Measurements from ENCODE around the gene GPC6.

Gene GPC6

DNA sequence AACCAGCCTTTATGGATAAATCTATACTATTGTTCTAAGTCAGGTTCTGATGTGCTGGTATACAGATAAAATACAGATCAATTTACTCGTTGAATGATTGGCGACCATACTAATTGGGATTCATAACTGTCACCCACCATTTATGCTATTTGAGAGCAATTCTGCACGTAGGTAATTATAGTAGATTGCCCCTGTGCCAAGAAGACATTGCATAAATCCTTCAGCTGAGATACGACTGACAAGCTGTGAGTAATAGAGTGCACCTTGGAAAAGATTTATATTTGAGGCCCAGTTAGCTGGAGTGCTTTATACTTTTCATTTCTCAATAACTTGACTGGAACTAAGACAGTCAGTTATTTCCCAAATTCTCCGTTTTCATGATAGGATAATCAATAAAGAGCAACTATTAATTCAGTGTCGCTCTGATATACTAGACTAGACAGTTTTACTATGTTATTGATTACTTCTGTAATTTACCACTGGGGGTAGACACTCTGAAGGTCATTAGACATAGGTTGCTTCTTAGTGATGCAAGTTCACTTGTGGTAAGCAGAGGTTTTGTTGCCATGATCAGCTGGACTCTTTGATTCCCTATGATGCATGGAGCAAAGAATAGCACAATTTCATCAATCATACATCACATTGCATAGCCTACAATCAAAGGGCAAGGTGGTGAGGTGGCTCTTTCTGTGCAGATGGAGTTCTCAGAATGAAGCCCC lies 536.3 kb downstream of the GPC6 start:
- no peak for DNase-seq (ENCODE audit: low read depth in 1 of 2, low spot score in 1 of 2)
- Histone ChIP-seq H3K27ac (replicated peaks) (no peak overlapping the region), H3K4me3 (replicated peaks; ENCODE audit: insufficient read depth, low read length) (no peak overlapping the region), H3K27me3 (ENCODE audit: insufficient read depth, poor library complexity, severe bottlenecking) (no peaks in the 10 kb centered on the region)
- TF ChIP-seq POLR2AphosphoS5 (IDR thresholded peaks at IDR 0.05; ENCODE audit: low read depth), result no peak
- TF ChIP-seq, protein P1, sequence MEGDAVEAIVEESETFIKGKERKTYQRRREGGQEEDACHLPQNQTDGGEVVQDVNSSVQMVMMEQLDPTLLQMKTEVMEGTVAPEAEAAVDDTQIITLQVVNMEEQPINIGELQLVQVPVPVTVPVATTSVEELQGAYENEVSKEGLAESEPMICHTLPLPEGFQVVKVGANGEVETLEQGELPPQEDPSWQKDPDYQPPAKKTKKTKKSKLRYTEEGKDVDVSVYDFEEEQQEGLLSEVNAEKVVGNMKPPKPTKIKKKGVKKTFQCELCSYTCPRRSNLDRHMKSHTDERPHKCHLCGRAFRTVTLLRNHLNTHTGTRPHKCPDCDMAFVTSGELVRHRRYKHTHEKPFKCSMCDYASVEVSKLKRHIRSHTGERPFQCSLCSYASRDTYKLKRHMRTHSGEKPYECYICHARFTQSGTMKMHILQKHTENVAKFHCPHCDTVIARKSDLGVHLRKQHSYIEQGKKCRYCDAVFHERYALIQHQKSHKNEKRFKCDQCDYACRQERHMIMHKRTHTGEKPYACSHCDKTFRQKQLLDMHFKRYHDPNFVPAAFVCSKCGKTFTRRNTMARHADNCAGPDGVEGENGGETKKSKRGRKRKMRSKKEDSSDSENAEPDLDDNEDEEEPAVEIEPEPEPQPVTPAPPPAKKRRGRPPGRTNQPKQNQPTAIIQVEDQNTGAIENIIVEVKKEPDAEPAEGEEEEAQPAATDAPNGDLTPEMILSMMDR (IDR thresholded peaks at IDR 0.05; ENCODE audit: insufficient read depth, low read length), result no peak
- TF ChIP-seq GABPA (IDR thresholded peaks at IDR 0.05; ENCODE audit: low read depth), result no peak
- TF ChIP-seq SPI1 (IDR thresholded peaks at IDR 0.05; ENCODE audit: borderline replicate concordance, low read depth), result no peak
- TF ChIP-seq, protein P2, sequence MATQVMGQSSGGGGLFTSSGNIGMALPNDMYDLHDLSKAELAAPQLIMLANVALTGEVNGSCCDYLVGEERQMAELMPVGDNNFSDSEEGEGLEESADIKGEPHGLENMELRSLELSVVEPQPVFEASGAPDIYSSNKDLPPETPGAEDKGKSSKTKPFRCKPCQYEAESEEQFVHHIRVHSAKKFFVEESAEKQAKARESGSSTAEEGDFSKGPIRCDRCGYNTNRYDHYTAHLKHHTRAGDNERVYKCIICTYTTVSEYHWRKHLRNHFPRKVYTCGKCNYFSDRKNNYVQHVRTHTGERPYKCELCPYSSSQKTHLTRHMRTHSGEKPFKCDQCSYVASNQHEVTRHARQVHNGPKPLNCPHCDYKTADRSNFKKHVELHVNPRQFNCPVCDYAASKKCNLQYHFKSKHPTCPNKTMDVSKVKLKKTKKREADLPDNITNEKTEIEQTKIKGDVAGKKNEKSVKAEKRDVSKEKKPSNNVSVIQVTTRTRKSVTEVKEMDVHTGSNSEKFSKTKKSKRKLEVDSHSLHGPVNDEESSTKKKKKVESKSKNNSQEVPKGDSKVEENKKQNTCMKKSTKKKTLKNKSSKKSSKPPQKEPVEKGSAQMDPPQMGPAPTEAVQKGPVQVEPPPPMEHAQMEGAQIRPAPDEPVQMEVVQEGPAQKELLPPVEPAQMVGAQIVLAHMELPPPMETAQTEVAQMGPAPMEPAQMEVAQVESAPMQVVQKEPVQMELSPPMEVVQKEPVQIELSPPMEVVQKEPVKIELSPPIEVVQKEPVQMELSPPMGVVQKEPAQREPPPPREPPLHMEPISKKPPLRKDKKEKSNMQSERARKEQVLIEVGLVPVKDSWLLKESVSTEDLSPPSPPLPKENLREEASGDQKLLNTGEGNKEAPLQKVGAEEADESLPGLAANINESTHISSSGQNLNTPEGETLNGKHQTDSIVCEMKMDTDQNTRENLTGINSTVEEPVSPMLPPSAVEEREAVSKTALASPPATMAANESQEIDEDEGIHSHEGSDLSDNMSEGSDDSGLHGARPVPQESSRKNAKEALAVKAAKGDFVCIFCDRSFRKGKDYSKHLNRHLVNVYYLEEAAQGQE (IDR thresholded peaks at IDR 0.05; ENCODE audit: insufficient replicate concordance, low read depth), result no peak

- H3K27me3 ChIP-seq (ENCODE audit: insufficient read depth, poor library complexity, severe bottlenecking), result no peaks in the 10 kb centered on the region
- TF ChIP-seq SPI1 (IDR thresholded peaks at IDR 0.05; ENCODE audit: borderline replicate concordance, low read depth) (no peak), GABPA (IDR thresholded peaks at IDR 0.05; ENCODE audit: low read depth) (no peak), POLR2AphosphoS5 (IDR thresholded peaks at IDR 0.05; ENCODE audit: low read depth) (no peak)
- TF ChIP-seq, protein P2 (IDR thresholded peaks at IDR 0.05; ENCODE audit: insufficient replicate concordance, low read depth), result no peak
- TF ChIP-seq, protein P1 (IDR thresholded peaks at IDR 0.05; ENCODE audit: insufficient read depth, low read length), result no peak
- DNase-seq (ENCODE audit: low read depth in 1 of 2, low spot score in 1 of 2), result no peak
Observed at GRCh38 chr13:93765062-93765461, 538.5 kb downstream of the GPC6 start.

GRCh38 chr13:93765811-93766210 lies 539.2 kb downstream of the GPC6 start:
- DNase-seq (ENCODE audit: low read depth in 1 of 2, low spot score in 1 of 2), result no peak
- H3K4me3 ChIP-seq (replicated peaks; ENCODE audit: insufficient read depth, low read length), result no peak overlapping the region
- TF ChIP-seq, protein P2 (IDR thresholded peaks at IDR 0.05; ENCODE audit: insufficient replicate concordance, low read depth), result no peak
- TF ChIP-seq SPI1 (IDR thresholded peaks at IDR 0.05; ENCODE audit: borderline replicate concordance, low read depth), result no peak
- TF ChIP-seq, protein P1 (IDR thresholded peaks at IDR 0.05; ENCODE audit: insufficient read depth, low read length), result no peak
- TF ChIP-seq POLR2AphosphoS5 (IDR thresholded peaks at IDR 0.05; ENCODE audit: low read depth), result no peak
- TF ChIP-seq GABPA (IDR thresholded peaks at IDR 0.05; ENCODE audit: low read depth), result no peak
- no peak overlapping the region for H3K27ac ChIP-seq (replicated peaks)
- no peaks in the 10 kb centered on the region for H3K27me3 ChIP-seq (ENCODE audit: insufficient read depth, poor library complexity, severe bottlenecking)

More at GRCh38 chr13:93765062-93765461, 538.5 kb downstream of the GPC6 start:
- Histone ChIP-seq H3K4me3 (replicated peaks; ENCODE audit: insufficient read depth, low read length) (no peak overlapping the region), H3K27ac (replicated peaks) (no peak overlapping the region)

All from HL-60 (cell line).